Activated CD4-positive, alpha-beta T cell treated with anti-CD3 and anti-CD28 coated beads, Interleukin-2, amount 50 U/mL, for 48 hours (primary cell): ENCODE results near the gene NPHP4.

Source experiments
- DNase-seq, 2 experiments: peaks; one replicate each; pipeline ENCODE4 v3.0.0-alpha.2; 2020

Gene NPHP4

DNA sequence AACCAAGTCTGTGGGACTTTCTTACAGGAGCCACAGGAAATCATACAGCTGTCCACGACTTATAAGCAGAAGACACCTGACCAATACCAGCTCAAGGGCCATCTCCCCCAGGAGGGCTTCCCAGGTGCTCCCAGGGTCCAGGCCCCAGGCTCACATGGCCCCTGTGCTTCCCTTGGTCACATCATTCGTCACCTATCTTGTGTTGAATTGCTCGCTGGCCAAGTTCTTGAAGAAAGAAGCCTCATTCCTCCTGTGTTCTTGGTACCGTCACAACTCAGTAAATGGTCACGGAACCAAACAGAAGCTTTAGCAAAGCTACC lies 3.0 kb downstream of the NPHP4 start:
- no peak for DNase-seq

DNA sequence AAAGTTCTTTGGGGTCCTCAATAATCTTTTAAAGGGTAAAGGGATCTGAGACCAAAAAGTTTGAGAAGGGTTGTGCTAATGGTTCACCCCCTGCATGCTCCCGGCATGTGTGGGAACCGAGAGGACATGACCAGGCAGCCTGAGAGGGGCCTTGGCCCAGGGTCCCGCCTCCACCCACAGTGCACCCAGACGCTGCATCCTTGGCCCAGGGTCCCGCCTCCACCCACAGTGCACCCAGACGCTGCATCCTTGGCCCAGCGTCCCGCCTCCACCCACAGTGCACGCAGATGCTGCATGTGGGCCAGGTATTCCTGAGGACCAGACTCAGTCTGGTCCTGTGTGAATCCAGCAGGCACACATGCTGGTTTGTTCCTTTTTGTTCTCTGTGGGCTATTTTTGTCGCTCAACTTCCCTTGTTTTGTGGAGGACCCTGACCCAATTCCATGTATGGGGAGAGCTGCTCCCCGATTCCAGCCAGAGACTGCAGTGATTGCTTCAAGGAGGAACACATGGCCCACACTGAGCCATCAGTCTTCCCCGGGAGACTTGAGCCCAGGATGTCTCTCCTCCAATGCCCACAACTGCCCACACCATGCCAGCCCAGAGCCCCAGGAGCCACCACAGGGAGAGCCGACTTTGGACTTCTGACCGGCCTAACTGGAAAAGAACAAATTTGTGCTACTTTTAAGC lies 3.5 kb downstream of the NPHP4 start:
- no peak for DNase-seq

GRCh38 chr1:5986018-5986417 lies 6.2 kb downstream of the NPHP4 start:
- no peak for DNase-seq

- no peak for DNase-seq
Measured at GRCh38 chr1:5985250-5985649, 7.0 kb downstream of the NPHP4 start.

GRCh38 chr1:5983361-5984103 lies 8.7 kb downstream of the NPHP4 start:
- DNase-seq, result no peak

DNA sequence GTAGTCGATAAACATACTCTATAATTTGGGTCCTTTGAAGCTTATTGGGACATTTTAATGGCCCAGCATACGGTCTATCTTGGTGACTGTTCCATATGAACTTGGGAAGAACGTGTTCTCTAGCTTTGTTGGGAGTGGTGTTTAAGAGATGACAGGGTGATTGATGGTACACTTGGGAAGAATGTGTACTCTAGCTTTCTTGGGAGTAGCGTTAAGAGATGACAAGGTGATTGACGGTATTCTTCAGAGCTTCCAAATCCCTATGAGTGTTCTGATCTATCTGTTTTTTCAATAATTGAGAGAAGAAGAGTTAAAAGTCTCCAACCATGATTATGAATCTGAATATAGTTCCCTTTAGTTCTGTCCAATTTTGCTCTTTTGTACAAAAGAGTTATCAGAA lies 9.4 kb downstream of the NPHP4 start:
- no peak for DNase-seq

DNA sequence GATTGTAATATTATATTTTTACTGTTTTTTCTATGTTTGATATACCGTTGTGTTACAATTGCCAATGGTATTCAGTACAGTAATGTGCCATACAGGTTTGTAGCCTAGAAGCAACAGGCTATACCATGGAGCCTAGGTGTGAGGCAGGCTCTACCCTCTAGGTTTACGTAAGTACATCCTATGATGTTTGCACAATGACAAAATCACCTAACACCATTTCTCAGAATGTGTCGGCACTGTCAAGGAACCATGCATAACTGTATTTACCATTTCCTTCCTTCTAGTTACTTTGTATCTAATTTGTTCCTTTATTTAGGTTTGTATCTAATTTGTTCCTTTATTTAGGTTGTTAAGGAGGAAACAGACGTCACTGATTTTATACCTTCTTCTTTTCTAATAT lies 9.9 kb downstream of the NPHP4 start:
- DNase-seq, result no peak

DNA sequence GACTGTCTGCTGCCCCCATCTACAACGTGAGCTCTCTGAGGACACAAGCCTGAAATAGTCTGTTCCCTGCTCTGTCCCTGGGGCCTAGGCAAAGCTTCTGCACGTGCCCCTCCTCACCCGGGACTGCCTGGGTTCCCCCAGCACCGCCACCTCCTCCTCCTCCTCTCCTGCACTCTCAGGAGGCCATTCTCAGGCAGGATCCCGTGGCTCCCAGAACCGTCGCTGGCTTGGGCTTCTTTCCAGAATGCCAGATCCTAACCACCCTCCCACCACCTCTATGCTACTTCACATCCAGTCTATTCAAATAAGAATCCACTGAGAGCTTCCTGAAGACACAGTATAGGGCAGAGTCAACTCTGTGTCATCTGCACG lies 11.2 kb downstream of the NPHP4 start:
- no peak for DNase-seq

GRCh38 chr1:5980314-5981008 lies 11.8 kb downstream of the NPHP4 start:
- no peak for DNase-seq

DNA sequence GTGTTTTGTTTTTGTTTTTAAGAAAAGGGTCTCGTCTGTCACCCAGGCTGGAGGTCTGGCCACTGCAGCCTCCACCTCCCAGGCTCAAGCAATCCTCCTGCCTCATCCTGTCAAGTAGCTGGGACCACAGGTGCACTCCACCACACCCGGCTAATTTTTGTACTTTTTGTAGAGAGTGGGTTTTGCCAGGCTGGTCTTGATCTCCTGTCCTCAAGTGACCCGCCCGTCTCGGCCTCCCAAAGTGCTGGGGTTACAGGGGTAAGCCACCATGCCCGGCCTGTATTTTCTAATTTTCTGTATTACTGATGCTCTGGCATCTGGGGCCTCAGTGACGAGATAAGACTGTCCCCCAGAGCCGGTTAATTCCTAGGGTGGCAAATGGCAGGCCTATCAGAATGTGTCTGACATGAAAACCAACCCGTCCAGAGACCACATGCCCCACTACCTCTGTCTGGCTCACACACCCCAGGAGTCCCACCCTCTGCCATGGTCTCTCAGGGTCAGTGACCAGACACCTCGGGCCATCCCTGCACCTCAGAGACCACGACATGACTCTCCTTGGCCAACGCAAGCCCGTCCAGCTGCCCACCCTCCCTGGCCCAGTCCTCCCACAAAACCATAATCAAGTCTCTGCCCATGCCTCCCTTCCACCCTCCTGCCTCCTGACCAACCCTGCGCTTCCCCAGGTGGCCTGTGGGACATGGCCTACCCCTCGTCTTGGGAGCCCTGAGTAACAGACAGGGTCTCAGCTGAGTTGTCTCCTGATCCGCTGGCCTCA lies 12.5 kb downstream of the NPHP4 start:
- DNase-seq, result no peak

DNA sequence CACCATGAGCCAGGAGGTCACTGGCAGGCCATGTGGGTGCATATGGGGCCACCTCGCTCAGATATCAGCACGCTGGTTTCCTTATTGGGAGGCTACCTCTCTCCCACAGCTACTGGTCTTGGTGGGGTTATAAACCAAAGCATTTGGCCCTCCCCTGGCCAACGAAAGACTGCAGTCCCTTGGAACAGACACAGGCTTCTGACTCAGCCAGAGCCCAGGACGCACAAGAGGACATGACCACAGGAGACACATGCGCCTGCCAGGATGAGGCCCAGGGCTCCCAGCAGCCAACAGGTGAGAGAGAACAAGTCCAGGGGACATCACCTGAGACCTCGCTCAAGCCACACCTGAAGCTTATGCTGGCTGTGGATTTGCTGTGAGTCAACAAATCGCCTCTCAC lies 13.8 kb downstream of the NPHP4 start:
- no peak for DNase-seq

DNA sequence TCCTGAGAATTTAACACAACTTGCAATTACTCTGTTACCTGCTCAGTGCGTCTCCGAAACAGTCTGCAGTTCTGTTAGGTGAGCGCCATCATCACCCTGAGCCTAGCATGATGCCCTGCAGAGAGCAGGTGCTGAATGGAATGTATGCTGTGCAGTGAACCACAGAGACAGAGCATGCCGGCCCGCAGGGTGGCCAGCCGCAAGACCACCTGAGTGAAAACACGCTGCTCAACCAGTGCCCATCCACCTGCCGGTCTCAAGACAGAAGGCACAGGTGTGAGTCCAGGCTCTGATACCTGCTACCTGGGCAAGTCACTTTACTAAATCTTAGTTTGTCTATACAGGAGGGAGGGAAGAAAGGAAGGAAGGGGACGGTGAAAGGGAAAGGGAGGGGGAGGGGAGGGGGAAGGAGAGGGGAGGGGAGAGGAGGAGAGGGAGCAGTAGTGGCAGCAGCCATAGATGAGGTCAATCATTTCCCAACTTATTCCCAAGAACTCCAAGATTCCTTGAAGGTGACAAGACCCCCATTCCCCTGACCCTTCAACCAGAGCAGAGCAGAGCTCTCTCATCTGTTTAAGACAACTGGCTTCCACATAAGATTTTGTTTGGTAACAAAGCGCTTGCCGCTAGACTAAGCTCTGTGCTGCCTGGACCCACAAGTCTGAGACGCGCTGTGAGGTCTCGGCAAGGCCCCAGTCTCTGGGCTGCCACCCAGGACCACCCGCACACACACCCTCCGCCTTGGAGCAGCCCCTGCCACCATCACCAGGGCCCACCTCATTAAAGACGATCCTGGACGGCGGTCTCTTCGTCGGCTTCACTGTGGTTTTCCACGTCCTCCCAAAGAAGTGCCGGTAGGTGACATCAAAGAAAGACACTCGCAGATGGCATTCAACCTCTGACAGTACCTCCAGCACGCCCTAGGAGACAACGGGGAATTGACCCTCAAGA lies 14.5 kb downstream of the NPHP4 start:
- no peak for DNase-seq

DNA sequence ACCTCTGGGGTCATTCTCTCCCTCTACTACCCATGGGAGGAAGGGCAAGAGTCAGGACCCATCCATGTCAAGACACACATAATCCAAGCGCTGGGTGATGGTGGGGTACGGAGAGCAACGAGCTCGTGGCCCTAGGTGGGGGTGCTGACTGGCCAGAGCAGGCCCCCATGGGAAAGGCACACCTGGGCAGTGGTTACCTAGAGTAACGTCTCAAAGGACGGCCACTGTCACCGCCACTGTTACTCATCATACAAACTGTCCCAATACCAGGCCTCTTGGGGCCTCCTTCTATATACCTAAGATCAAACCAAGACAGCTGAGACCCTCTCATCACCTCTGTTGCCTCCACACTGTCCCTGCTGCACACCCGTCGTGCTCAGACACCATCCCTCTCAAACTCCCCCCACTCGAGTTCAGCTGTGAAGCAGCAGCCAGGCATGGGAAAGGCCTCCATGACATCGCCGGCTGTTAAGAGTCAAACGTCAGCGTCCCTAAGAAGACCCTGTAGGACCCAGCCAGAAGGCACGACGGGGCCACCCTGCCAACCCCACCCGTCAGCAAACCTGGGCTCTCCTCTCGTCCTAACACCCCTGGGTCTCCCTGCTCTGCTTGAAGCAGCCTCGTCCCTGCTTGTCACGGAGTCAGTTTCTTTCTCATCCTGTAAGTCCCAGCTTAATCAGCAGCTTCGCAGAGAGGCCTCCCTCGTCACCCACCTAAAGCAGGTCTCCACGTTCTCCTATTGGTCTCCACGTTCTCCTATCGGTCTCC lies 15.3 kb downstream of the NPHP4 start:
- DNase-seq, result no peak

DNA sequence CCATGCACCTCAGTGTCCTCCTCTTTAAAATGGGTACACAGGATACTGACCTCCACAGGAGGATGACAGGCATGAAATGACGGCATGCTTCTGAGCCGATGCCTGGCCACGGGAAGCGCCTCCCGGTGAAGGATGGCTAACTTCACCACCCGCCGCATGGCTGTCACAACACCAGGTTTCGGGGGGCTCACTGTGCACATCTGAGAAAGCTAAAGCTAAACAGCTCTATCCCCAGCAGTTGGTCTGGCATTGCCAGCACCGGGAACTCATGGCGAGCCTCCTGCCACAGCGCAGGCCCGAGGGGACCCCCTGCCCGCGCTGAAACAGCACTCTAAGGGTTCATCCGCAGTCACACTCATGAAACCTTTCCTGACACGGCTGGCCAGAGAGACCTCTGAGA lies 16.0 kb downstream of the NPHP4 start:
- no peak for DNase-seq

GRCh38 chr1:5975133-5975880 lies 16.9 kb downstream of the NPHP4 start:
- DNase-seq, result peak; percentile 46 to 55

GRCh38 chr1:5974631-5975030 lies 17.6 kb downstream of the NPHP4 start:
- DNase-seq, result no peak

DNA sequence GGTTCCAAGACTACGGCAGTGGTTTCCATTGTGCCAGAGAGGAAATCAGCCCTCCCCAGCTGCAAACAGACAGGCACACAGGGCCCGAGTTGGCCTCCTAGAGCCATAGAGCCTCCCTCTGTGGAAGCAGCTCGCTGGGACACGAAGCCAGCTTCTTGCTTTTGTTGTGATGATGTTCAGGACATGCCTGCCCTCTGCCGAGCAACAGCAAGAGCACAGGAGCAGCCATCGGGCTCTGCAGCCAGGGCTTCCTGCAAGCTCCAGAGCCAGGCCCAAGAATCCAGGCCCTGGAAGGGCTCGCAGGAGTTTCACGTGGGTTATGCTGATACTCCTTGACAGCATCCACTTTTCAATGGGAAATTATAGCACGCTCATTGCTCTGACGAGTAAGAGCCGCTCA lies 18.5 kb downstream of the NPHP4 start:
- DNase-seq, result no peak

DNA sequence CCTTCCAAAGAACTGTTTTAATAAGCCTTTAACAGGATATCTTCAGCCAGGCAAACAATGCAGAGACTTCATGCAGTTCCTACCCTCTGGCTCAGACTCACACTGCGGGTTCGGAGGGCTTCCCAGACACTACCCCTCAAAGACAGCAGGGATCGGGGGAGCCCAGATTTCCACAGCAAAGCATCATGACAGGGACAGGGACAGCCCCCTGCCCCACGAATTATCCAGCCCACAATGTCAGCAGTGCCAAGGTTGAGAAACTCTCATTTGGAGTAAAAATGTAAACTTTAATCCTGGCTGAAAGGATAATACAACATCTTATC lies 20.1 kb downstream of the NPHP4 start:
- no peak for DNase-seq

DNA sequence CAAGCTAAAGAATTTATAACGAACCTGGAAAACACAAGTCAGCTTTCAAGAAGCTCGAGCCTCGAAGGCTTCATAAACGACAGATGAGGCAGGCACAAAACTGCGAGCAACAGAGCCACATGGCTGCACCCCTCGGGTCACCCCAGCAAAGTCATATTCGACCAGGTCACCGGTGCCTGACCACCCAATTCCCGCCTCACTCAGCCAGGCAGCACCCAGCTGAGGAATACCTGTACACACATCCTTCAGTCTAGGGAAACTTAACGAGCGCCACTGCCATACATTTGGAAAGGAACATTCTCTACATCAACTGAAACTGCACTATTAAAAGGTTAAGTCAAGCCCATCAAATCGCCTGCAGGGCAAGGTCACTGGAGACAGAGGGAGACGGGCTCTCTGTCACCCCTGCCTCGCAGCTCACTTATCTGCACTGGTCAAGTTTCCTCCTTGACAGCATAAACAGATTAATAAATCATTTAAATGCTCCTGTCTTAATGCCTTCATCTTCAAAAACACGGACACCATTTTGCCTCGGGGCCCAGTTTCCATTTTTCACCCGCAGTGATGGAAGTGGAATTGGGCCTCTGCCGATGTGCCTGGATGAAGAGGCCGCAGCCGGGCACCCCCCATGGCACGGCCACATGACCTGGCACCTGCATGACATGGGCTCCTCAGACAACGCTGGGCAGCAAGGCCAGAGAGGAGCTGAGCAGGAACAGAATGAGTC lies 20.6 kb downstream of the NPHP4 start:
- no peak for DNase-seq

GRCh38 chr1:5970610-5971273 lies 21.5 kb downstream of the NPHP4 start:
- DNase-seq, result no peak
